Measurements from ENCODE around the gene NNMT. TPM values are rescaled to one million over a fixed set of nuclear protein-coding genes. Genes with fewer than 3 reads are reported as not detected.

The NNMT gene
- total and polyA plus RNA-seq, 7 donors, result 165 to 3,089 (median 751) TPM

DNA sequence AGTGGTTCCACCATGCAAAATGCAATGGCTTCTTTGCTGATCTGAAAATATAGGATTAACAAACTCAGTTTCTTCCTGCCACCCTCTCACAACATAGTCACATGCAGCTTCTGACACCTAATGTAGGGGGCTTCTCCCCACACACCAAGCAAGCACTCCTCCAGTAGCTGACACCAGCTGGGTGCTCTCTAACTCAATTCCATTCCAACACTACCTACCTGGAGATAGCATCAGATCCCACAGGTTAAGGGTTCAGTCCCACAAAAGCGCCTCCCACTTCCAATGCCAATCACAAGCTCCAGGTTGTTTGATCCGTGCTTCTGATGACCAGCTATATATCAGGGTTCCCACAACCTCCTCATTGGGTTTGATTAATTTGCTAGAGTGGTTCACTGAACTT is 31.8 kb upstream of the NNMT start:
- no peaks in the 10 kb centered on the region for H3K27me3 ChIP-seq (ENCODE audit: insufficient read depth in 3 of 3, low read length in 2 of 3)
- peaks cover 19% of the 10 kb centered on the region for H3K4me1 ChIP-seq
- H3K27ac ChIP-seq, result no peak overlapping the region
- H3K9me3 ChIP-seq, result no peaks in the 10 kb centered on the region
- ATAC-seq (no peak), DNase-seq (no peak)
- WGBS, 3 donors, result 87 to 94% (median 93%) methylated on average over 2 of the region's 2 CpGs
- no peaks in the 10 kb centered on the region for H3K36me3 ChIP-seq (ENCODE audit: insufficient read depth in 1 of 2, low read depth in 1 of 2)
- intact Hi-C loops (cut with DNase I), result loop anchor here (5.0 kb wide), 4 partner anchors 232 to 462 kb away; no protein-coding TSS in a partner anchor
- no peak overlapping the region for H3K4me3 ChIP-seq
- no peak for TF ChIP-seq CTCF (IDR thresholded peaks at IDR 0.05)

GRCh38 chr11:114265122-114265878 is 30.9 kb upstream of the NNMT start:
- Histone ChIP-seq H3K36me3 (ENCODE audit: insufficient read depth in 1 of 2, low read depth in 1 of 2) (no peaks in the 10 kb centered on the region), H3K4me1 (peaks cover 10% of the 10 kb centered on the region), H3K4me3 (no peak overlapping the region), H3K9me3 (no peaks in the 10 kb centered on the region), H3K27me3 (ENCODE audit: insufficient read depth in 3 of 3, low read length in 2 of 3) (no peaks in the 10 kb centered on the region), H3K27ac (no peak overlapping the region)
- TF ChIP-seq CTCF (IDR thresholded peaks at IDR 0.05), result no peak
- 71 to 74% (median 73%) methylated on average over 8 of the region's 8 CpGs for WGBS, 3 donors
- intact Hi-C loops (cut with DNase I), result no loop called here
- no peak for DNase-seq
- ATAC-seq, result no peak

GRCh38 chr11:114269498-114269897 is 26.7 kb upstream of the NNMT start:
- no peaks in the 10 kb centered on the region for H3K36me3 ChIP-seq (ENCODE audit: insufficient read depth in 1 of 2, low read depth in 1 of 2)
- no peaks in the 10 kb centered on the region for H3K4me1 ChIP-seq
- no peak for ATAC-seq
- TF ChIP-seq CTCF (IDR thresholded peaks at IDR 0.05), result no peak
- intact Hi-C loops (cut with DNase I), result no loop called here
- peaks cover 0 to 3% (median 0%) of the 10 kb centered on the region in 3 donors for H3K27me3 ChIP-seq (ENCODE audit: insufficient read depth in 3 of 3, low read length in 2 of 3)
- no peaks in the 10 kb centered on the region for H3K9me3 ChIP-seq
- DNase-seq, result no peak
- no peak overlapping the region for H3K4me3 ChIP-seq
- WGBS, 3 donors, result 89 to 90% (median 90%) methylated on average over 2 of the region's 2 CpGs
- H3K27ac ChIP-seq, result no peak overlapping the region

- WGBS, 3 donors, result 92 to 94% (median 92%) methylated on average over 5 of the region's 5 CpGs
- no peaks in the 10 kb centered on the region for H3K9me3 ChIP-seq
- TF ChIP-seq CTCF (IDR thresholded peaks at IDR 0.05), result no peak
- H3K36me3 ChIP-seq (ENCODE audit: insufficient read depth in 1 of 2, low read depth in 1 of 2), result no peaks in the 10 kb centered on the region
- DNase-seq (no peak), ATAC-seq (no peak)
- H3K4me3 ChIP-seq, result no peak overlapping the region
- H3K27ac ChIP-seq, result no peak overlapping the region
- intact Hi-C loops (cut with DNase I), result no loop called here
- peaks cover 0 to 3% (median 0%) of the 10 kb centered on the region in 3 donors for H3K27me3 ChIP-seq (ENCODE audit: insufficient read depth in 3 of 3, low read length in 2 of 3)
- H3K4me1 ChIP-seq, result no peaks in the 10 kb centered on the region
Observed at GRCh38 chr11:114270531-114271270, 25.5 kb upstream of the NNMT start.

Measured in psoas muscle (tissue), 8 donors.